Loucy (cell line): ENCODE results near the gene SPTB.

Experiments used
- H2AFZ ChIP-seq: fragments of 200-600 bp; sonication (generic); 2 replicates; pipeline ENCODE4 v1.6.0; 2016; ENCODE audit warnings: antibody characterized with exemption, mild to moderate bottlenecking, low read length, moderate library complexity
- H3F3A ChIP-seq: fragments of 200-600 bp; 2 replicates; pipeline ENCODE4 v1.6.0; 2016; ENCODE audit warnings: antibody characterized with exemption, low read depth, mild to moderate bottlenecking
- H3K27me3 ChIP-seq: fragments of 200-600 bp; sonication (generic); 2 replicates; pipeline ENCODE4 v1.6.1; 2014; ENCODE audit warnings: low read length, mild to moderate bottlenecking; ENCODE audit not compliant: insufficient read depth, poor library complexity, severe bottlenecking
- H3K36me3 ChIP-seq: fragments of 200-600 bp; sonication (generic); 2 replicates; pipeline ENCODE4 v1.6.1; 2016; ENCODE audit warnings: low read length; ENCODE audit not compliant: insufficient read depth
- H3K4me1 ChIP-seq: fragments of 200-600 bp; sonication (generic); 2 replicates; pipeline ENCODE4 v1.5.1; 2014; ENCODE audit warnings: low read length, mild to moderate bottlenecking; ENCODE audit not compliant: insufficient read depth, poor library complexity, severe bottlenecking
- H3K4me2 ChIP-seq: fragments of 200-600 bp; sonication (generic); 2 replicates; pipeline ENCODE4 v1.6.0; 2014; ENCODE audit warnings: antibody characterized with exemption, low read length, low read depth, mild to moderate bottlenecking; ENCODE audit not compliant: poor library complexity, severe bottlenecking
- H3K4me3 ChIP-seq: fragments of 200-600 bp; sonication (generic); 2 replicates; pipeline ENCODE4 v1.5.1; 2014; ENCODE audit warnings: low read length, mild to moderate bottlenecking, mixed read lengths; ENCODE audit not compliant: poor library complexity, severe bottlenecking
- H3K79me2 ChIP-seq: fragments of 200-600 bp; sonication (generic); 2 replicates; pipeline ENCODE4 v1.6.1; 2014; ENCODE audit warnings: low read length; ENCODE audit not compliant: insufficient read depth
- H3K9ac ChIP-seq: fragments of 200-600 bp; sonication (generic); 2 replicates; pipeline ENCODE4 v1.6.0; 2014; ENCODE audit warnings: mild to moderate bottlenecking, low read depth, low read length, moderate library complexity; ENCODE audit not compliant: poor library complexity, severe bottlenecking
- H3K9me2 ChIP-seq: fragments of 200-600 bp; sonication (generic); replicated peaks from 2 replicates; pipeline ENCODE4 v1.6.1; 2016; ENCODE audit warnings: low read depth, low read length, mixed read lengths
- H3K9me3 ChIP-seq: fragments of 200-600 bp; sonication (generic); 2 replicates; pipeline ENCODE4 v1.6.1; 2014; ENCODE audit warnings: mild to moderate bottlenecking, antibody characterized with exemption, low read length, low read depth; ENCODE audit not compliant: insufficient read depth
- H4K20me1 ChIP-seq: fragments of 200-600 bp; sonication (generic); 2 replicates; pipeline ENCODE4 v1.6.0; 2014; ENCODE audit warnings: antibody characterized with exemption, low read length, mild to moderate bottlenecking; ENCODE audit not compliant: insufficient read depth, poor library complexity, severe bottlenecking
- EZH2phosphoT487 ChIP-seq: fragments of 200-600 bp; IDR thresholded peaks from 2 replicates; pipeline ENCODE4 v1.6.1; 2018; ENCODE audit warnings: antibody characterized with exemption, mild to moderate bottlenecking, moderate library complexity, borderline replicate concordance
- TF ChIP-seq, protein P1 (sequence below): fragments of 200-600 bp; sonication (generic); conservative IDR thresholded peaks from 2 replicates; pipeline ENCODE4 v1.5.1; 2014; ENCODE audit warnings: mild to moderate bottlenecking, antibody characterized with exemption, low read length

The SPTB gene

DNA sequence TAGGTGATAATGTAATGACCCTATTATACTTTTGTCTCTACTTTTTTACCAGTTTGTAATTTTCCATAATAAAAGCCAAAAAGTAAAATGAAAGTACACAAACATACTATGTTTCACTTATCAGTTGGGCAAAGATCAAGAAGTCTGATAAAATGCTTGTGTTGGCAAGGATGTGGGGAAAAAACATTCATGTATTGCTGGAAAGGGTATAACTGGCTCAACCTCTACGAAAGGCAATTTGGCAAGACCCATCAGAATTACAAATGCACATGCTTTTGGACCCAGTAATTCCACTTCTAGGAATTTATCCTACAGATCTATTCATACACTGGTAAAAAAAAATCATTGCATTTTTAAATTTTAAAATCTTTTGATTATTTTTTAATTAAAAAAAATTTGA is 68.0 kb downstream of the SPTB start:
- no peak overlapping the region for H3K4me2 ChIP-seq

GRCh38 chr14:64808449-64808848 is 71.3 kb downstream of the SPTB start:
- H3K4me1 ChIP-seq: no peaks in the 10 kb centered on the region
- H3K9me3 ChIP-seq: no peaks in the 10 kb centered on the region
- H3K4me3 ChIP-seq: no peak overlapping the region
- H3F3A ChIP-seq: no peaks in the 10 kb centered on the region
- no peaks in the 10 kb centered on the region for H4K20me1 ChIP-seq
- H3K9ac ChIP-seq: no peak overlapping the region
- no peaks in the 10 kb centered on the region for H3K79me2 ChIP-seq
- TF ChIP-seq, protein P1, sequence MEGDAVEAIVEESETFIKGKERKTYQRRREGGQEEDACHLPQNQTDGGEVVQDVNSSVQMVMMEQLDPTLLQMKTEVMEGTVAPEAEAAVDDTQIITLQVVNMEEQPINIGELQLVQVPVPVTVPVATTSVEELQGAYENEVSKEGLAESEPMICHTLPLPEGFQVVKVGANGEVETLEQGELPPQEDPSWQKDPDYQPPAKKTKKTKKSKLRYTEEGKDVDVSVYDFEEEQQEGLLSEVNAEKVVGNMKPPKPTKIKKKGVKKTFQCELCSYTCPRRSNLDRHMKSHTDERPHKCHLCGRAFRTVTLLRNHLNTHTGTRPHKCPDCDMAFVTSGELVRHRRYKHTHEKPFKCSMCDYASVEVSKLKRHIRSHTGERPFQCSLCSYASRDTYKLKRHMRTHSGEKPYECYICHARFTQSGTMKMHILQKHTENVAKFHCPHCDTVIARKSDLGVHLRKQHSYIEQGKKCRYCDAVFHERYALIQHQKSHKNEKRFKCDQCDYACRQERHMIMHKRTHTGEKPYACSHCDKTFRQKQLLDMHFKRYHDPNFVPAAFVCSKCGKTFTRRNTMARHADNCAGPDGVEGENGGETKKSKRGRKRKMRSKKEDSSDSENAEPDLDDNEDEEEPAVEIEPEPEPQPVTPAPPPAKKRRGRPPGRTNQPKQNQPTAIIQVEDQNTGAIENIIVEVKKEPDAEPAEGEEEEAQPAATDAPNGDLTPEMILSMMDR: no peak
- TF ChIP-seq EZH2phosphoT487: no peak
- H3K4me2 ChIP-seq: no peak overlapping the region
- no peaks in the 10 kb centered on the region for H3K27me3 ChIP-seq
- H2AFZ ChIP-seq: no peak overlapping the region
- H3K36me3 ChIP-seq: no peaks in the 10 kb centered on the region
- H3K9me2 ChIP-seq: no peaks in the 10 kb centered on the region

More for the DNA sequence above, 68.0 kb downstream of the SPTB start:
- H3K36me3 ChIP-seq: no peaks in the 10 kb centered on the region
- TF ChIP-seq, protein P1: no peak
- TF ChIP-seq EZH2phosphoT487: no peak
- no peaks in the 10 kb centered on the region for H3K79me2 ChIP-seq
- no peaks in the 10 kb centered on the region for H3K9me2 ChIP-seq
- H3F3A ChIP-seq: no peaks in the 10 kb centered on the region
- H4K20me1 ChIP-seq: no peaks in the 10 kb centered on the region
- no peak overlapping the region for H2AFZ ChIP-seq
- no peaks in the 10 kb centered on the region for H3K27me3 ChIP-seq
- H3K4me1 ChIP-seq: no peaks in the 10 kb centered on the region
- no peak overlapping the region for H3K4me3 ChIP-seq
- H3K9ac ChIP-seq: no peak overlapping the region
- H3K9me3 ChIP-seq: no peaks in the 10 kb centered on the region

DNA sequence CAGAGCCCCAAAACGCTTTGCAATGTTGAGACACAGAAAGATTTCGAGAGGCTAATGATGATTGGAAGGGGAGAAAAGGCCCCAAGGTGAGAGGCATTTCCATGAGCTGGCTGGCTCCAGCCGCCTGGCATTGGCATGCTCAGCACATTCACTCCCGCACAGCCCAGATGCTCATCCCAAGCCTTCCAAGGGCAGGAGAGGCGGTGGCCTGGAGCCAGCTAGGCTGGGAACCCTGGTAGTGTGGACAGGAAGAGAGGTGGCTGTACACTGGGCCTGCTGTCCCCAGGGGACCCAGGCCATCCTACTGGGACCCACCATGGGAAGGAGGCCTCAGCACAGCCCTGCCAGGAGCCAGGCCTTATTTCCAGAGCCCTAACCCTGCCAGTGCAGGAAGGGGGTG is 72.2 kb downstream of the SPTB start:
- Histone ChIP-seq H3K9me2 (no peaks in the 10 kb centered on the region), H3K27me3 (no peaks in the 10 kb centered on the region), H3K4me1 (no peaks in the 10 kb centered on the region), H3F3A (no peaks in the 10 kb centered on the region), H3K36me3 (no peaks in the 10 kb centered on the region), H4K20me1 (no peaks in the 10 kb centered on the region), H2AFZ (no peak overlapping the region), H3K79me2 (no peaks in the 10 kb centered on the region), H3K9ac (no peak overlapping the region), H3K9me3 (no peaks in the 10 kb centered on the region), H3K4me3 (no peak overlapping the region), H3K4me2 (no peak overlapping the region)
- TF ChIP-seq, protein P1: no peak
- no peak for TF ChIP-seq EZH2phosphoT487
